Epithelial cell of esophagus (primary cell): Measurements from ENCODE around the gene GARIN5A.

Experiments
- DNase-seq: peaks from one replicate; pipeline ENCODE4 v3.0.0; 2010; ENCODE audit warnings: low read depth
- H3K4me3 ChIP-seq: 2 replicates; pipeline ENCODE4 v1.5.1; 2011; ENCODE audit warnings: mild to moderate bottlenecking, low read length, control low read depth
- CTCF ChIP-seq: IDR thresholded peaks from 2 replicates; pipeline ENCODE4 v1.5.1; 2011; ENCODE audit warnings: low read depth, mild to moderate bottlenecking, low read length, control low read depth, inconsistent platforms; ENCODE audit not compliant: insufficient read depth; ENCODE audit errors: missing control alignments

Gene GARIN5A

GRCh38 chr19:50507376-50507775 lies 30.7 kb upstream of the GARIN5A start:
- TF ChIP-seq CTCF = no peak
- no peak for DNase-seq

GRCh38 chr19:50506700-50507099 lies 30.1 kb upstream of the GARIN5A start:
- no peak overlapping the region for H3K4me3 ChIP-seq
- no peak for TF ChIP-seq CTCF
- DNase-seq = no peak

More at GRCh38 chr19:50507376-50507775, 30.7 kb upstream of the GARIN5A start:
- H3K4me3 ChIP-seq = no peak overlapping the region

DNA sequence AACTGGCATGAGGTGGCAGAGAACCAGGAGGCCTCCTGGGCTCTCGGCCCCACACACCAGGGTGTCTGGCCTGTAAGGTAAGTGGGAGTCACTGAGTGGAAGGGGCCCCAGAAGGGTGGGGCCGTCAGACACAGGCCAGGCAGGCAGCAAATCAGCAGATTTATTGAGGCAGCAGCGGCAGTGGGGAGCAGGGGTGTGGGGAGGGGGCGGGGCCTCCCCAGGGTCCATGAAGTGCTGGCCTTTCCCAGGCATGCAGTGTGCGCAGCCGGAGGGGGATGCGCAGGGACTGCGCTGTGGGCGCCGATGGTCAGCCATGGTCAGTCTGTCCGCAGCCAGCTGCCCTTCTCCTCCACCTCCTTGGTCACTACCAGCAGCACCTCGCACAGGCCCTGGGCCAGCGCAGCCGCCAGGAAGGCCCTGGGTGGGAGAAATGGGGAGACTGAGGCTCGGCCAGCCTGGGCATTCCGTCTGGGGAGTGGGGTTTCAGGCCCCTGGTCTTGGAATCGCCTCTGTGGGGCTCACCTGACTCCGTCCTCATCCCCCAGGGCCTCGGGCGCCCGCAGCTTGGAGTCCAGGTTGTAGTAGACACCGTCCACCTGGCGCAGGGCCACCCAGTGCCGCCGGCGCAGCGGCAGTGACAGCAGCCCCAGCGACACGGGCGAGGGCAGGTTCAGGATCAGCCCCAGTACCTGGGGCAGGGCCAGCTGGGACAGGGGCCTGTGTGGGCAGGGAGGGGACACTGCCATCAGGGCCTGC lies 29.4 kb upstream of the GARIN5A start:
- H3K4me3 ChIP-seq = no peak overlapping the region
- no peak for DNase-seq
- TF ChIP-seq CTCF = no peak

DNA sequence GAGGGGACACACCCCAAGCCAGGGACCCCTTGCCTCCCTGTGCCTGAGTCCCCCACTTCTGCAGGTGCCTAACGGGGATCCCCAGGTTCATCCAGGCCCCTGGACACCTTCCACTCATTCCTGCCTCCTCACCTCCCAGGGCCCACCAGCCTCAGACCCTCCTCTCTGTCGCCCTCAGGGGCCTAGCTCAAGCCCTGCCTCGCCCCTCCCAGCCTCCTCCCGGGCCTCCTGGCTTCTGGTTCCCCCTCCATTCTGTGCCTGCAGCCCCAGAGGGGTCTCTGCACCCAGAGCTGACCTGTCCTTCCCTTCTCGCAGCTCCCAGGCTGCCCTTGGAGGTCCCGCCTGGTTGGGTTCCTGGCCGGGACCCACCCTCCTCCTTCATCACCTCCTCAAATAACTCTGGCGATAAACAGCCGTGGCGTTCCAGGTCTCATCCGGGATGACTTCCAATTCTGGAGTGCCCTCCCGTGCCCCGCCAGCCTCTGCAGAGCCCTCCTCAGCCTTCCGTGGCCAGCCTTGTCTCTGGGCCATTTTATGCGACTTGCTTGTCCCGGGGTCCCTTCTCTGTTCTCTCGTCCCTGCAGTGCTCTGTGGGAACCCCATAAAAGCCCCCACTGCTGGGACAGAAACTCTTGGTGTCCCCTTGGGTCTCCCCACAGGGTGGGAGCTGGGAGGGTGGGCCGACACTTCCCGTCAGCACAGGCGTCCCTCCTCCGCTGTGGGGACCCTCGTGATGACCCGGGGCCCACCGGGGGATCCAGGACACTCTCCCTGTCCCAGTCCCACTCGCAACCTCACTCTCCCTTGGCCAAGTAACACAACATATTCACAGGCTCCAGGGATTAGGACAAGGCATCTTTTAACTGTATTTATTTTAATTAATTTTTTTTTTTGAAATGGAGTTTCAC lies 25.2 kb upstream of the GARIN5A start:
- DNase-seq = no peak
- no peak for TF ChIP-seq CTCF

DNA sequence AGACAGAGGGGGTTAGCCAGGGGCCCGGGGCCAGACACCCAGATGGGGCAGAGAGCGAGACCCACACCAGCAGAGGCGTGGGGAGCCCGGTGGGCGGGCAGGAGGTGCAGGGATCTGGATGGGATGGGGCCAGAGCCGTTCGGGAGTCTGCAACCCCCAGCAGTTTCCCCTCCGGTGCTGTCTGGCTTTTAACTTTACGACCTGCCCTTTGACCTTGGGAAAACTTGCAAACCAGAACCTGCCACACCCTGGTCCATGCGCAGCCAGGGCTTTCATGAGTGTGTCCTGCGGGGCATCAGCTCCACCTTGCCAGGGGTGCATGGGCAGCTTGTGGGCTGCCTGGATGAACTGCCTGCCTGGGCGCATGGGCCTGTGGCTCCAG lies 24.5 kb upstream of the GARIN5A start:
- DNase-seq = no peak
- no peak for TF ChIP-seq CTCF
- H3K4me3 ChIP-seq = no peak overlapping the region

More for the DNA sequence above, 25.2 kb upstream of the GARIN5A start:
- H3K4me3 ChIP-seq = no peak overlapping the region

DNA sequence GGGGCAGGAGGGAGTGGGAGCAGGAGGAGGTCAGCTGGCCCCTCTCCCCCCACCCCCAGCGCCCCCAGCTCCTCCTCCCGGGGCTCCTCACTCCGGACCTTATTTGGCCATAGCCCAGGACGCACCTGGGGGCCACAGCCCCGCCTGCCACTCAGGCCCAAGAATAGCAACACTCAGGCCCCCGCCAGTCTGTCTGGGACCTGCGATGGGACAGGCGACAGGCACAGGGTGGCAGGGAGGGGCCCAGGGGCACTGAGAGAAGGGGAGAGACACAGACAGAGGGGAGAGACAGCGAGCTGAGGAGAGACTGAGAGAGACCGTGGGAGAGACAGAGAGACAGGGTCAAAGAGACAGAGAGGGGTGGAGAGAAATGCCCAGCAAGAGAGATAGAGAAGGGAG lies 24.1 kb upstream of the GARIN5A start:
- H3K4me3 ChIP-seq = no peak overlapping the region

More for the DNA sequence above, 24.1 kb upstream of the GARIN5A start:
- TF ChIP-seq CTCF = no peak
- no peak for DNase-seq
